GM18502 (cell line): Measurements from ENCODE around the gene KRTAP5-11.
A peak's percentile ranks its signal among the peaks of the same experiment; 100 is the strongest.
"Not testable (repeated sequence)": the region's sequence is repeated elsewhere in the genome, so short reads cannot be mapped to it uniquely, and the experiment has no call there.

Experiments
- ATAC-seq: cut with Tn5 transposase; IDR thresholded peaks from one replicate; pipeline ENCODE4 v1.9.1; 2021; ENCODE audit warnings: mild to moderate bottlenecking; ENCODE audit not compliant: unreplicated experiment, poor library complexity

KRTAP5-11 gene

GRCh38 chr11:71562120-71562519 lies 20.6 kb downstream of the KRTAP5-11 start:
- ATAC-seq = no peak

- ATAC-seq = no peak
Observed at GRCh38 chr11:71558996-71559395, 23.7 kb downstream of the KRTAP5-11 start.

GRCh38 chr11:71557257-71557656 lies 25.4 kb downstream of the KRTAP5-11 start:
- ATAC-seq = no peak

- ATAC-seq = no peak
Observed at GRCh38 chr11:71556018-71556417, 26.7 kb downstream of the KRTAP5-11 start.

- no peak for ATAC-seq
Observed at GRCh38 chr11:71555508-71555907, 27.2 kb downstream of the KRTAP5-11 start.

- ATAC-seq = no peak
Observed at GRCh38 chr11:71554996-71555395, 27.7 kb downstream of the KRTAP5-11 start.

GRCh38 chr11:71551711-71552110 lies 31.0 kb downstream of the KRTAP5-11 start:
- no peak for ATAC-seq

- no peak for ATAC-seq
Observed at GRCh38 chr11:71548716-71549151, 33.9 kb downstream of the KRTAP5-11 start.

- ATAC-seq = no peak
Observed at GRCh38 chr11:71548120-71548519, 34.6 kb downstream of the KRTAP5-11 start, which contains the start of gene KRTAP5-9. KRTAP5-9 (plus strand) TSS chr11:71548420; CDS start chr11:71548658, 238 bp downstream.

- no peak for ATAC-seq
Observed at GRCh38 chr11:71545405-71545966, 37.2 kb downstream of the KRTAP5-11 start.

GRCh38 chr11:71544525-71545214 lies 38.0 kb downstream of the KRTAP5-11 start:
- no peak for ATAC-seq

- ATAC-seq = no peak
Observed at GRCh38 chr11:71543866-71544265, 38.8 kb downstream of the KRTAP5-11 start.

GRCh38 chr11:71542879-71543777 lies 39.5 kb downstream of the KRTAP5-11 start:
- ATAC-seq = no peak

- no peak for ATAC-seq
Observed at GRCh38 chr11:71542382-71542781, 40.3 kb downstream of the KRTAP5-11 start.

- peak; percentile 58 for ATAC-seq
Observed at GRCh38 chr11:71540521-71541304, 42.0 kb downstream of the KRTAP5-11 start.

- not testable (repeated sequence) for ATAC-seq
Observed at GRCh38 chr11:71539971-71540370, 42.7 kb downstream of the KRTAP5-11 start.

- no peak for ATAC-seq
Observed at GRCh38 chr11:71539017-71539416, 43.7 kb downstream of the KRTAP5-11 start.

GRCh38 chr11:71538666-71538990 lies 44.0 kb downstream of the KRTAP5-11 start:
- no peak for ATAC-seq

- not testable (repeated sequence) for ATAC-seq
Observed at GRCh38 chr11:71537977-71538665, 44.6 kb downstream of the KRTAP5-11 start, which contains the start of gene KRTAP5-8. KRTAP5-8 (plus strand) TSS chr11:71538025; CDS start chr11:71538056, 31 bp downstream.

GRCh38 chr11:71537537-71537936 lies 45.1 kb downstream of the KRTAP5-11 start:
- ATAC-seq = no peak
